LoVo (cell line): ENCODE data around the gene FRMD4A.

Experiments
- DNase-seq: peaks from one replicate; pipeline ENCODE4 v3.0.0-alpha.2; 2016; ENCODE audit warnings: low spot score

The FRMD4A gene

GRCh38 chr10:14186245-14186644 is 144.5 kb downstream of the FRMD4A start:
- DNase-seq, result no peak

GRCh38 chr10:14185316-14186045 is 145.2 kb downstream of the FRMD4A start:
- no peak for DNase-seq

- no peak for DNase-seq
These were observed 145.8 kb downstream of the FRMD4A start for GRCh38 chr10:14184841-14185315.

- DNase-seq, result no peak
These were observed 147.9 kb downstream of the FRMD4A start for GRCh38 chr10:14182781-14183180.

GRCh38 chr10:14181567-14181936 is 149.2 kb downstream of the FRMD4A start:
- no peak for DNase-seq

- DNase-seq, result no peak
These were observed 149.7 kb downstream of the FRMD4A start for GRCh38 chr10:14180911-14181566.

GRCh38 chr10:14179251-14179650 is 151.5 kb downstream of the FRMD4A start:
- DNase-seq, result no peak

GRCh38 chr10:14173706-14174594 is 156.8 kb downstream of the FRMD4A start:
- no peak for DNase-seq

GRCh38 chr10:14173391-14173705 is 157.4 kb downstream of the FRMD4A start:
- DNase-seq, result no peak

GRCh38 chr10:14172336-14172950 is 158.3 kb downstream of the FRMD4A start:
- DNase-seq, result no peak

GRCh38 chr10:14171336-14171735 is 159.4 kb downstream of the FRMD4A start:
- no peak for DNase-seq

GRCh38 chr10:14163377-14164086 is 167.2 kb downstream of the FRMD4A start:
- DNase-seq, result no peak

- no peak for DNase-seq
These were observed 167.9 kb downstream of the FRMD4A start for GRCh38 chr10:14162629-14163344.

- no peak for DNase-seq
These were observed 168.7 kb downstream of the FRMD4A start for GRCh38 chr10:14162061-14162460.

GRCh38 chr10:14160299-14160698 is 170.4 kb downstream of the FRMD4A start:
- DNase-seq, result no peak

- DNase-seq, result no peak
These were observed 172.1 kb downstream of the FRMD4A start for GRCh38 chr10:14158575-14158974.

GRCh38 chr10:14156104-14156503 is 174.6 kb downstream of the FRMD4A start:
- no peak for DNase-seq

GRCh38 chr10:14153570-14154055 is 177.1 kb downstream of the FRMD4A start:
- no peak for DNase-seq

- DNase-seq, result no peak
These were observed 179.2 kb downstream of the FRMD4A start for GRCh38 chr10:14151571-14151970.

GRCh38 chr10:14150526-14150925 is 180.2 kb downstream of the FRMD4A start:
- no peak for DNase-seq

GRCh38 chr10:14146501-14146900 is 184.2 kb downstream of the FRMD4A start:
- DNase-seq, result no peak
